AML-193 (cell line): ENCODE measurements around the gene QTRT2.

Experiments
- DNase-seq, 2 experiments: peaks; one replicate each; lab custom pipeline; 2025; lab: John Stamatoyannopoulos, UW

Gene QTRT2

GRCh38 chr3:114078126-114078525 is 21.6 kb downstream of the QTRT2 start:
- DNase-seq = no peak

GRCh38 chr3:114079761-114080160 is 23.2 kb downstream of the QTRT2 start:
- no peak for DNase-seq

GRCh38 chr3:114080201-114080600 is 23.7 kb downstream of the QTRT2 start:
- no peak for DNase-seq

- DNase-seq = no peak
Measured at GRCh38 chr3:114081037-114081436, 24.5 kb downstream of the QTRT2 start.

- DNase-seq = no peak
Measured at GRCh38 chr3:114083112-114083511, 26.6 kb downstream of the QTRT2 start.

GRCh38 chr3:114086356-114086755 is 29.8 kb downstream of the QTRT2 start:
- DNase-seq = no peak

- DNase-seq = no peak
Measured at GRCh38 chr3:114089675-114090074, 33.1 kb downstream of the QTRT2 start.

- DNase-seq = peak; percentile 49 to 77
Measured at GRCh38 chr3:114092151-114093015, 35.8 kb downstream of the QTRT2 start.

- no peak for DNase-seq
Measured at GRCh38 chr3:114093016-114093380, 36.5 kb downstream of the QTRT2 start.

- DNase-seq = peak in 1 of 2 experiments; percentile 10
Measured at GRCh38 chr3:114093596-114093995, 37.1 kb downstream of the QTRT2 start.

GRCh38 chr3:114095796-114096195 is 39.3 kb downstream of the QTRT2 start:
- DNase-seq = no peak

GRCh38 chr3:114101101-114101500 is 44.6 kb downstream of the QTRT2 start:
- DNase-seq = no peak

- no peak for DNase-seq
Measured at GRCh38 chr3:114103181-114103580, 46.6 kb downstream of the QTRT2 start.

- no peak for DNase-seq
Measured at GRCh38 chr3:114103858-114104257, 47.3 kb downstream of the QTRT2 start.

GRCh38 chr3:114104414-114104813 is 47.9 kb downstream of the QTRT2 start:
- no peak for DNase-seq

GRCh38 chr3:114108137-114108536 is 51.6 kb downstream of the QTRT2 start:
- peak in 1 of 2 experiments; percentile 9 for DNase-seq

GRCh38 chr3:114110439-114110838 is 53.9 kb downstream of the QTRT2 start:
- peak in 1 of 2 experiments; percentile 13 for DNase-seq

- peak; percentile 95 to 98 for DNase-seq
Measured at GRCh38 chr3:114111060-114111770, 54.7 kb downstream of the QTRT2 start.

GRCh38 chr3:114112696-114113095 is 56.2 kb downstream of the QTRT2 start:
- no peak for DNase-seq

GRCh38 chr3:114114719-114115118 is 58.2 kb downstream of the QTRT2 start:
- no peak for DNase-seq

- DNase-seq = no peak
Measured at GRCh38 chr3:114115143-114115542, 58.6 kb downstream of the QTRT2 start.

- DNase-seq = no peak
Measured at GRCh38 chr3:114119776-114120175, 63.2 kb downstream of the QTRT2 start.

GRCh38 chr3:114120211-114120610 is 63.7 kb downstream of the QTRT2 start:
- no peak for DNase-seq
